ENCODE data around the gene KCNE4.

DNA sequence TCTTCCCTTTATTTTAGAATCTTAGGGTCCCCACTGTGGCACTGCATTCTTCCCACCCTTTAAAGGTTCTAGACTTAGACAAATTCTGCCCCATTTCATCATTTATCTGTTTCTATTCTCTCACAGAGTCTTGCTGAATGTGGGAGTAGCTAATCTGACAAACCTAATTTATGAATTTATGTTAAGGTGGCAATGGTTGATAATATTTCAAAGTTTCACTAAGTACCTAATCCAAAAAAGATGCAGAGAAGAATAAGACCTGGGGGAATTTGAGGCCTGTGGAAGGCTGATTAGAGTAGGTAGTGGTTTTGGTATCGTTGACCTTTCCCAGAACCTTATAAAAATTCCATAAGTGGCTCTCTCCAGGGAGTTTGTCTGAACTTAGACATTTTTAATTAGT is 18.0 kb downstream of the KCNE4 start:
- TF ChIP-seq, protein P1, sequence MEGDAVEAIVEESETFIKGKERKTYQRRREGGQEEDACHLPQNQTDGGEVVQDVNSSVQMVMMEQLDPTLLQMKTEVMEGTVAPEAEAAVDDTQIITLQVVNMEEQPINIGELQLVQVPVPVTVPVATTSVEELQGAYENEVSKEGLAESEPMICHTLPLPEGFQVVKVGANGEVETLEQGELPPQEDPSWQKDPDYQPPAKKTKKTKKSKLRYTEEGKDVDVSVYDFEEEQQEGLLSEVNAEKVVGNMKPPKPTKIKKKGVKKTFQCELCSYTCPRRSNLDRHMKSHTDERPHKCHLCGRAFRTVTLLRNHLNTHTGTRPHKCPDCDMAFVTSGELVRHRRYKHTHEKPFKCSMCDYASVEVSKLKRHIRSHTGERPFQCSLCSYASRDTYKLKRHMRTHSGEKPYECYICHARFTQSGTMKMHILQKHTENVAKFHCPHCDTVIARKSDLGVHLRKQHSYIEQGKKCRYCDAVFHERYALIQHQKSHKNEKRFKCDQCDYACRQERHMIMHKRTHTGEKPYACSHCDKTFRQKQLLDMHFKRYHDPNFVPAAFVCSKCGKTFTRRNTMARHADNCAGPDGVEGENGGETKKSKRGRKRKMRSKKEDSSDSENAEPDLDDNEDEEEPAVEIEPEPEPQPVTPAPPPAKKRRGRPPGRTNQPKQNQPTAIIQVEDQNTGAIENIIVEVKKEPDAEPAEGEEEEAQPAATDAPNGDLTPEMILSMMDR (IDR thresholded peaks at IDR 0.05): no peak
- TF ChIP-seq POLR2A (IDR thresholded peaks at IDR 0.05): no peak

Measured in right lobe of liver (tissue), 4 donors.